ENCODE results near the gene INPP5E.

INPP5E gene

DNA sequence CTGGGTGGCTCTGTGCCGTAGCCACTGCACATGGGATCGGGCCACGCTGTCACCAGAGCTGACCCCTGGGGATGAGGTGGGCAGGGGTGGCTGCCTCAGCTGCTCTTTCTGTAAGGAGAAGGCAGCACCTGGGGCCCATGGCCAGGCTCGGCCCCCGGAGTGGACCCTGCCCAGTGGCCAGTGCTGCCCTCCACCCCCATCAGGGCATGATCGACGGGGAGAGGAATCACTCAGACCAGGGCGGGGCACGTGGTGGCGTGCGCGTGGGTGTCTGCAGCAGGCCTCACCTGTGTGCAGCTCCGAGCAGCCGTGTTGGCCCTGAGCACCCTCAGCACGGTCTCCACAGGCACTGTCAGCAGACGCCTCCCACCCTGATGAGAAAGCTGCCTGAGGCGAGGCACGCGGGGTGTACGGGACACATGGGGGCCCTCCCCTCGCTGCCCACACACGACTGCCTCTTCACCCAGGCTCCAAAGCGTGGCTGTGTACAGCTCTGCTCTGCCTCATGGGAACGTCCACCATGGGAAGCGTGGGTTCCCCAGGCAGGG lies 57.6 kb downstream of the INPP5E start:
- no peak for DNase-seq

DNA sequence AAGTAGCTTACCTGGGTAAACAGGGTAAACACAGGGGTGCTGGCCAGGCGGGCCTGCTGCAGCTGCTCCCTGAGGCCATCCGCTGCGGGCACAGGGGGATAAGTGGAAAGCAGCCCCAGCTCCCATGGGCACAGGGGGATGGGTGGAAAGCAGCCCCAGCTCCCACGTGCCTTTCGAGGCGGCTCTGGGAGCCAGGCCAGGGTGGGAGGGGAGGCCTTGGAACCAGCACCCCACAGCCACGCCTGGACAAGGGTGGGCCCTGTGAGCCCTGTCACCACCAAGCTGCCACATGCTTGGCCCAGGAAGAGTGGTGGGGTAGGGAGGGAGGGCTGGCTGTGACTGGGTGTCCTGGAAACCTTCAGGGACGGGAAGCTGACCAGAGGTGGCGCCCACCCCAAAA lies 58.3 kb downstream of the INPP5E start:
- no peak for DNase-seq

DNA sequence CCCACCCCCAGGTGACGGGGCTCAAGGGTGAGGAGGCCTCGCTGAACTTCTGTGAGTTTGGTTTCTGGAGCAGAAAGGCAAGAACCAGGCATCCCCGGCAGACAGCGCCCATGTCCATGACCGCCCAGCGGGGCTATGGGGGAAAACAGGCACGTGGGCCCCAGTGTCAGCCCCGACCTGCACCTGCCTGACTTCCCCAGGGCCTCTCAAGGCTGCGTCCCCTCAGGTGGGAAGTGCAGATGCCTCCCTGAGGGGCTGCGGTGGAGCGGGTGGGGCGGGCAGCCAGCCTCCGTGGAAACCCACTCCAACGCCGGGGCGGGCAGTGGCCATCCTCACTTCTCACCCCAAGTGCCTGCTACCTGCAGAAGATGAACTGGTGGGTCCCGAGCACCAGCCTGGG lies 59.3 kb downstream of the INPP5E start:
- DNase-seq = no peak

DNA sequence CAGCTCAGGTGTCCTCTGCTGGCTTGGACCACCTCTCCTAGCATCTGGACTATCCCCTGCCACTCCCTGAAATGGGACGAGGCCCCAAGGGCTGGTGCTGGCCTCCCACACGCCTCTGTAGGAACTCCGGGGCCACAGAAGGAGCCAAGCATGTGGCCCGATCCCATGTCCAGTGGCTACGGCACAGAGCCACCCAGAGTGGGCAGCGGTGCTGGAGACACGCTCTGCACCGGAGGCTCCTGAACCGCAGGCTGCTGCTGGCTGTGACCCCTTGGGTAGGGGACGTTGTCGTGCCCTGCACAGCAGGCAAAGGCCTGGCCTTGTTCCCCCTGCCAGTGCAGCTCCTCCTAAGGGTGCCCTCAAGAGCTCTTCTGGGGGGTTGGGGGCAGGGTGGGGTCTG lies 59.8 kb downstream of the INPP5E start:
- DNase-seq = no peak

DNA sequence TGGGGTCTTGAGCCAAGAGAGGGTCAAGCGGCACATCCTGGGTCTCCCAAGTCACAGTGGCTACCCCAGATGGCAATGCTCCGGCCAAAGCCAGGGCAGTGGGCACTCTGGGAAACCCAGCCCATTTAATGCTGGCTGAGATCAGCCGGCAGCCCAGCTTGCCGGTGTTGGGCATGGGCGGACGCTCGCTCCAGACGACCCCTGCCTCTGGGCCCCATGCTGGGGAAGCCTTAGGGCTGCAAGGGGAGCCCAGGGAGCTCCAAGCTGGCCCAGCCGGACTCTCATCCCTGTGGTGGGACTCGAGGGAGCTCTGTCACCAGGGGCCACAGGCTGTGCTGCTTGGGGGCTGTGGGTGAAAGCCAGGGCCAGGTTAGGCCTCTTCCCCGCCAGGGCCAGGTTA lies 60.2 kb downstream of the INPP5E start:
- no peak for DNase-seq

DNA sequence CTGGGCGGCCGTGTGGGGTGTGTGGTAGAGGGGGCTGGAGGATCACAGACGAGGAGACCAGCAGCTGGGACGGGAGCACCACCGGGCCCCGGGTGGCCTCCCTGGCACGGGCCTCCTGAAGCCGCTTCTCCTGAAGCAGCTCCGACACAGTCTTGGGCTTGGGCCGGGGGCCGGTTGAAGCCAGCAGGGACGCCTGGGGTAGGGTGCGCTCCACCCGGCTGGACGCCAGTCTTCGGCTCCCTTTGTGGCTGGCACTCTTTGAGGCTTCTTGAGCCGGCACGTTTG lies 60.7 kb downstream of the INPP5E start:
- DNase-seq = no peak
